Activated T-helper 17 cell treated with anti-CD3 and anti-CD28 coated beads, Interleukin-2, amount 50 U/mL, for 72 hours (primary cell): ENCODE measurements around the gene LRRC58. TPM values are rescaled to one million over a fixed set of nuclear protein-coding genes. Genes with fewer than 3 reads are reported as not detected.

Source experiments
- ATAC-seq: fragments of 150-1000 bp; cut with Tn5 transposase; replicated peaks from 2 replicates; pipeline ENCODE4 v1.10.0; 2021; ENCODE audit warnings: mild to moderate bottlenecking, moderate library complexity
- H3K27ac Mint-ChIP-seq: one replicate; pipeline ENCODE4 v1.8.0; 2022; ENCODE audit warnings: mixed read lengths
- H3K27me3 Mint-ChIP-seq: one replicate; pipeline ENCODE4 v1.8.0; 2022; ENCODE audit warnings: mixed read lengths
- H3K36me3 Mint-ChIP-seq: one replicate; pipeline ENCODE4 v1.8.0; 2022; ENCODE audit warnings: low read depth, mild to moderate bottlenecking, mixed read lengths
- H3K4me1 Mint-ChIP-seq: one replicate; pipeline ENCODE4 v1.8.0; 2022; ENCODE audit warnings: mixed read lengths
- H3K4me3 Mint-ChIP-seq: one replicate; pipeline ENCODE4 v1.8.0; 2022; ENCODE audit warnings: mild to moderate bottlenecking, mixed read lengths
- H3K9me3 Mint-ChIP-seq: one replicate; pipeline ENCODE4 v1.8.0; 2022; ENCODE audit warnings: mixed read lengths
- total RNA-seq, 2 donors: library from RNA; stranded (reverse); gene quantifications; one replicate each; pipeline ENCODE4 v1.2.3, GENCODE V29; 2022

LRRC58 gene
- total RNA-seq, 2 donors from 2014 or later: 20.1 to 33.8 TPM

- Mint-ChIP-seq H3K27me3 (peaks cover 51% of the 10 kb centered on the region), H3K27ac (no peak overlapping the region), H3K9me3 (no peaks in the 10 kb centered on the region), H3K4me1 (no peaks in the 10 kb centered on the region), H3K36me3 (no peaks in the 10 kb centered on the region), H3K4me3 (no peak overlapping the region)
- no peak for ATAC-seq
These were observed 69.1 kb downstream of the LRRC58 start for GRCh38 chr3:120280026-120280425.

GRCh38 chr3:120276767-120277166 is 72.4 kb downstream of the LRRC58 start:
- H3K27ac Mint-ChIP-seq: no peak overlapping the region
- no peaks in the 10 kb centered on the region for H3K9me3 Mint-ChIP-seq
- ATAC-seq: no peak

DNA sequence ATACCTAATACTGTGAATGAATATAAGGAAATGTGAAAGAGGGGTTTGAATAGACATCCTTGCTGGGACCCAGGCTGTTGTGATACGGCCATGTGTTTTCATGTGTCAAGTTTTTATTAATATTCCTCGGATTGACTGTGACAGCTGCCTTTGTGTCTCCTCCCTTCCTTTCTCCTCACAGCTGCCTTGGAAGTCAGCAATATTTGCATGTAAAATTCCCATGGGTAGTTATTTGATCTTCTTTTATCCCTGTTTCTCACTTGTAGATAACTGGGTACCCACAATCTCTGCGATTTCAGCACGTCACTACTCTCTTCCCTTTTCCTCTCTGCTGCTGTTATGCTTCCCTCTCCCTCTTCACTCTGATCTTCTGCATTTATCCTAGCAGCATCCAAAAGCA is 73.5 kb downstream of the LRRC58 start:
- H3K4me3 Mint-ChIP-seq: no peak overlapping the region
- no peak for ATAC-seq
- H3K9me3 Mint-ChIP-seq: no peaks in the 10 kb centered on the region
- H3K27me3 Mint-ChIP-seq: peaks cover 30% of the 10 kb centered on the region
- no peak overlapping the region for H3K27ac Mint-ChIP-seq
- H3K36me3 Mint-ChIP-seq: no peaks in the 10 kb centered on the region
- no peaks in the 10 kb centered on the region for H3K4me1 Mint-ChIP-seq

More at GRCh38 chr3:120276767-120277166, 72.4 kb downstream of the LRRC58 start:
- no peaks in the 10 kb centered on the region for H3K36me3 Mint-ChIP-seq
- H3K27me3 Mint-ChIP-seq: peaks cover 35% of the 10 kb centered on the region
- no peak overlapping the region for H3K4me3 Mint-ChIP-seq
- no peaks in the 10 kb centered on the region for H3K4me1 Mint-ChIP-seq

DNA sequence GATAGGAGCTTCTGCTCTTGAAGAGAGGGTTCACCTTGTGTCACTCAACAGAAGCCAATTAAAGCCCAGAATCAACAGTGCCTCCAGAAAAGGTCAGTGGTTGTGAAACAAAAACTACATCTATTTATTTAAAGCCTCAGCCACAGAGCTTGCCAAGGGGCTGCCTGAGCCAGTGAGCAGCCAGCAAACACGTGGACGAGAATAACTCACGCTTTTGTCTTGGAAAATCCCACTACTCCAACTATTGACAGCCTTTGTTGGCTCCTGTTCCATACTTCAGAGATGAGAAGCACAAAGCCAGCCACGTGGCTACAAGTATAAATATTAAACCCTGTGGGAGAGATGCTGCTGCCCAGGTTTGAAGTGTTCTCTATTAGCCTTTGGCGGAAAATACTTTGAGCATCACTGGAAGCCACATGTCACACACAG is 74.4 kb downstream of the LRRC58 start:
- no peak overlapping the region for H3K4me3 Mint-ChIP-seq
- H3K27ac Mint-ChIP-seq: no peak overlapping the region
- no peak for ATAC-seq
- H3K9me3 Mint-ChIP-seq: no peaks in the 10 kb centered on the region
- peaks cover 29% of the 10 kb centered on the region for H3K27me3 Mint-ChIP-seq
- H3K36me3 Mint-ChIP-seq: no peaks in the 10 kb centered on the region
- H3K4me1 Mint-ChIP-seq: no peaks in the 10 kb centered on the region

Other genes starting within 250 kb of the LRRC58 start
- gene GPR156, start 64.1 kb downstream of the LRRC58 start, total RNA-seq: under 1 TPM in 1 of 2 donors, not detected in 1; 0.24 TPM
- gene FSTL1, start 101.6 kb upstream of the LRRC58 start, total RNA-seq: 1 to 10 TPM; 1.4 to 2.6 TPM
- 100 to 1,000 TPM; 149 to 229 TPM for gene NDUFB4, start 247.0 kb upstream of the LRRC58 start, total RNA-seq